ENCODE measurements around the gene CTRB1. TPM values are rescaled to one million over a fixed set of nuclear protein-coding genes. Genes with fewer than 3 reads are reported as not detected.

Gene CTRB1
- total and polyA plus RNA-seq, 2 of the 13 experiments (the other 11 are each of a cell fraction or from before 2014, with no cell fraction given) = not detected

- TF ChIP-seq ZNF609 (CRISPR knock-in tag; IDR thresholded peaks at IDR 0.05; ENCODE audit: borderline replicate concordance) (no peak), PHF20 (CRISPR knock-in tag; IDR thresholded peaks at IDR 0.05) (0 out of 2 replicates have a peak, but pooled peaks have one; percentile 4), FOXJ3 (CRISPR knock-in tag; IDR thresholded peaks at IDR 0.05; ENCODE audit: borderline replicate concordance) (0 out of 2 replicates have a peak, but pooled peaks have one; percentile 8), NFYC (CRISPR knock-in tag; IDR thresholded peaks at IDR 0.05) (no peak; the same call in 1 of the 2 replicates), ZBTB7B (CRISPR knock-in tag; IDR thresholded peaks at IDR 0.05) (no peak), ZNF33A (CRISPR knock-in tag; IDR thresholded peaks at IDR 0.05; ENCODE audit: borderline replicate concordance) (no peak), CREBL2 (CRISPR knock-in tag; IDR thresholded peaks at IDR 0.05; ENCODE audit: borderline replicate concordance) (no peak), ATF1 (CRISPR knock-in tag; IDR thresholded peaks at IDR 0.05) (no peak), ZNF367 (CRISPR knock-in tag; IDR thresholded peaks at IDR 0.05; ENCODE audit: borderline replicate concordance) (no peak; the same call in 1 of the 2 replicates), ZMYM3 (CRISPR knock-in tag; IDR thresholded peaks at IDR 0.05) (no peak), ASH2L (IDR thresholded peaks at IDR 0.05; ENCODE audit: insufficient read length, low read depth, low read length) (no peak), ZGPAT (CRISPR knock-in tag; IDR thresholded peaks at IDR 0.05) (no peak), ZC3H4 (CRISPR knock-in tag; IDR thresholded peaks at IDR 0.05; ENCODE audit: borderline replicate concordance) (no peak), NRL (CRISPR knock-in tag; IDR thresholded peaks at IDR 0.05; ENCODE audit: borderline replicate concordance) (no peak), AHR (CRISPR knock-in tag; IDR thresholded peaks at IDR 0.05) (no peak), ZFP90 (CRISPR knock-in tag; IDR thresholded peaks at IDR 0.05; ENCODE audit: borderline replicate concordance) (0 out of 2 replicates have a peak, but pooled peaks have one; percentile 16), ZNF556 (CRISPR knock-in tag; IDR thresholded peaks at IDR 0.05; ENCODE audit: borderline replicate concordance) (no peak), HMGXB3 (CRISPR knock-in tag; IDR thresholded peaks at IDR 0.05; ENCODE audit: borderline replicate concordance) (no peak; the same call in 1 of the 2 replicates), SP4 (CRISPR knock-in tag; IDR thresholded peaks at IDR 0.05) (no peak), RBFOX2 (IDR thresholded peaks at IDR 0.05; ENCODE audit: low read depth, low read length) (peak; percentile 40; the same call in 1 of the 2 replicates)
These were observed 44.0 kb downstream of the CTRB1 start (continued) for GRCh38 chr16:75262800-75263127.
